ENCODE data around the gene PBRM1.
A peak's percentile ranks its signal among the peaks of the same experiment; 100 is the strongest.

The PBRM1 gene

GRCh38 chr3:52525680-52526561, 159.8 kb downstream of the PBRM1 start:
- DNase-seq (ENCODE audit: low read depth in 1 of 2, low spot score in 1 of 2), result peak in 1 of 2 experiments; percentile 5
- in situ Hi-C loops (cut with HindIII; ENCODE audit: low pct_unique_long_range_greater_than_20kb, low sequenced_read_pairs), result no loop called here
- no peak for TF ChIP-seq JUND (IDR thresholded peaks at IDR 0.05; ENCODE audit: low read depth)

GRCh38 chr3:52524752-52525679, 160.7 kb downstream of the PBRM1 start:
- DNase-seq (ENCODE audit: low read depth in 1 of 2, low spot score in 1 of 2), result peak in 1 of 2 experiments; percentile 56
- TF ChIP-seq JUND (IDR thresholded peaks at IDR 0.05; ENCODE audit: low read depth), result no peak
- in situ Hi-C loops (cut with HindIII; ENCODE audit: low pct_unique_long_range_greater_than_20kb, low sequenced_read_pairs), result no loop called here

GRCh38 chr3:52524258-52524751, 161.4 kb downstream of the PBRM1 start:
- TF ChIP-seq JUND (IDR thresholded peaks at IDR 0.05; ENCODE audit: low read depth), result no peak
- DNase-seq (ENCODE audit: low read depth in 1 of 2, low spot score in 1 of 2), result no peak
- in situ Hi-C loops (cut with HindIII; ENCODE audit: low pct_unique_long_range_greater_than_20kb, low sequenced_read_pairs), result no loop called here

- no peak for TF ChIP-seq JUND (IDR thresholded peaks at IDR 0.05; ENCODE audit: low read depth)
- in situ Hi-C loops (cut with HindIII; ENCODE audit: low pct_unique_long_range_greater_than_20kb, low sequenced_read_pairs), result no loop called here
- DNase-seq (ENCODE audit: low read depth in 1 of 2, low spot score in 1 of 2), result no peak
These were observed 162.1 kb downstream of the PBRM1 start for GRCh38 chr3:52523386-52524257.

GRCh38 chr3:52522651-52523251, 163.0 kb downstream of the PBRM1 start:
- DNase-seq (ENCODE audit: low read depth in 1 of 2, low spot score in 1 of 2), result no peak
- in situ Hi-C loops (cut with HindIII; ENCODE audit: low pct_unique_long_range_greater_than_20kb, low sequenced_read_pairs), result no loop called here
- TF ChIP-seq JUND (IDR thresholded peaks at IDR 0.05; ENCODE audit: low read depth), result no peak

GRCh38 chr3:52521881-52522650, 163.6 kb downstream of the PBRM1 start:
- in situ Hi-C loops (cut with HindIII; ENCODE audit: low pct_unique_long_range_greater_than_20kb, low sequenced_read_pairs), result no loop called here
- DNase-seq (ENCODE audit: low read depth in 1 of 2, low spot score in 1 of 2), result no peak
- TF ChIP-seq JUND (IDR thresholded peaks at IDR 0.05; ENCODE audit: low read depth), result no peak

GRCh38 chr3:52521488-52521824, 164.3 kb downstream of the PBRM1 start:
- no peak for DNase-seq (ENCODE audit: low read depth in 1 of 2, low spot score in 1 of 2)
- in situ Hi-C loops (cut with HindIII; ENCODE audit: low pct_unique_long_range_greater_than_20kb, low sequenced_read_pairs), result no loop called here
- no peak for TF ChIP-seq JUND (IDR thresholded peaks at IDR 0.05; ENCODE audit: low read depth)

GRCh38 chr3:52520716-52521487, 164.8 kb downstream of the PBRM1 start:
- TF ChIP-seq JUND (IDR thresholded peaks at IDR 0.05; ENCODE audit: low read depth), result no peak
- in situ Hi-C loops (cut with HindIII; ENCODE audit: low pct_unique_long_range_greater_than_20kb, low sequenced_read_pairs), result no loop called here

GRCh38 chr3:52520141-52520667, 165.5 kb downstream of the PBRM1 start:
- DNase-seq (ENCODE audit: low read depth in 1 of 2, low spot score in 1 of 2), result no peak
- in situ Hi-C loops (cut with HindIII; ENCODE audit: low pct_unique_long_range_greater_than_20kb, low sequenced_read_pairs), result no loop called here
- no peak for TF ChIP-seq JUND (IDR thresholded peaks at IDR 0.05; ENCODE audit: low read depth)

More at GRCh38 chr3:52520716-52521487, 164.8 kb downstream of the PBRM1 start:
- no peak for DNase-seq (ENCODE audit: low read depth in 1 of 2, low spot score in 1 of 2)

GRCh38 chr3:52519445-52520140, 166.1 kb downstream of the PBRM1 start:
- in situ Hi-C loops (cut with HindIII; ENCODE audit: low pct_unique_long_range_greater_than_20kb, low sequenced_read_pairs), result no loop called here
- no peak for TF ChIP-seq JUND (IDR thresholded peaks at IDR 0.05; ENCODE audit: low read depth)
- no peak for DNase-seq (ENCODE audit: low read depth in 1 of 2, low spot score in 1 of 2)

Measured in T47D (cell line).